Measurements from ENCODE around the gene ZNF512. TPM values are rescaled to one million over a fixed set of nuclear protein-coding genes. Genes with fewer than 3 reads are reported as not detected.

ZNF512 gene
- total and polyA plus RNA-seq, 9 of the 15 experiments (the other 6 are each of a cell fraction or from before 2014, with no cell fraction given) = 24.7 to 101 (median 65.9) TPM

DNA sequence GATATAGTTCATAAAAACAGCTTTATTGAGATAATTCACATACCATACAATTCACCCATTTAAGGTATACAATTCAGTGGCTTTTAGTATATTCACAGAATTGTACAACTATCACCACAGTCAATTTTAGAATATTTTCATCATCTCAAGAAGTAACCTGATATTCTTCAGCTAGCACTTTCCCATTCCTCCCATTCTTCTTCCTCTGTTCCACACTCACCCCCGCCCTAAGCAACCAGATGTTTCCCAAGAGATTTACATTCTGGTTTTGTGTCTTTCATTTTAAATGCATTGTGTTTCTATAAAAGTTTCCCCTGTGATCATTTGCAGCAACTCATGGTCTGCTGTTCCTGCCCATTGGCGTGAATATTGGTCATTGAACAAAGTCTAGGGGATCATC, 51.4 kb downstream of the ZNF512 start:
- Histone ChIP-seq H3K9me3 (replicated peaks; ENCODE audit: control insufficient read depth, insufficient read depth, low read depth, low read length) (no peaks in the 10 kb centered on the region), H3K79me2 (ENCODE audit: control insufficient read depth, insufficient read depth, low read length) (peaks cover 6% of the 10 kb centered on the region), H3K9ac (ENCODE audit: insufficient read depth in 1 of 2, low read depth in 2 of 2, low read length in 2 of 2) (no peak overlapping the region), H3K27ac (ENCODE audit: extremely low read depth, low read depth, low read length) (no peak overlapping the region), H2AFZ (ENCODE audit: low read depth, low read length) (no peak overlapping the region), H3K9me1 (ENCODE audit: control insufficient read depth, insufficient read depth, low read length) (no peaks in the 10 kb centered on the region), H3K4me1 (replicated peaks in 1 of 2; ENCODE audit: control insufficient read depth in 2 of 2, insufficient read depth in 2 of 2, low read length in 2 of 2) (peaks cover 0 to 2% of the 10 kb centered on the region in 2 experiments; a peak in 2 of 5 replicates), H3K4me2 (ENCODE audit: insufficient read depth, low read length) (no peak overlapping the region), H3K27me3 (ENCODE audit: control insufficient read depth in 2 of 2, insufficient read depth in 2 of 2, low read length in 2 of 2) (no peaks in the 10 kb centered on the region), H4K20me1 (replicated peaks; ENCODE audit: control insufficient read depth, insufficient read depth, low read length) (no peaks in the 10 kb centered on the region), H3K36me3 (ENCODE audit: control insufficient read depth, insufficient read depth, low read length) (peaks cover 77% of the 10 kb centered on the region), H3K4me3 (no peak overlapping the region)
- intact Hi-C loops (cut with micrococcal nuclease) (no loop called here), in situ Hi-C loops (cut with MboI) (no loop called here)
- 88% methylated on average over 2 of the region's 2 CpGs for WGBS (ENCODE audit: insufficient coverage, low coverage, missing lambda C conversion rate)
- ATAC-seq (no peak), DNase-seq (ENCODE audit: extremely low read depth in 1 of 4, low spot score in 3 of 4) (no peak), FAIRE-seq (no peak)
- TF ChIP-seq ZNF785 (CRISPR knock-in tag; IDR thresholded peaks at IDR 0.05) = no peak
- no peak for TF ChIP-seq ZNF586 (CRISPR knock-in tag; conservative IDR thresholded peaks at IDR 0.05)
- TF ChIP-seq FOXM1 (IDR thresholded peaks at IDR 0.05; ENCODE audit: low read depth) = no peak
- no peak for TF ChIP-seq FOXM1 (CRISPR knock-in tag; IDR thresholded peaks at IDR 0.05; ENCODE audit: low read depth)
- no peak for TF ChIP-seq HDAC1 (IDR thresholded peaks at IDR 0.05)
- TF ChIP-seq, protein P1, sequence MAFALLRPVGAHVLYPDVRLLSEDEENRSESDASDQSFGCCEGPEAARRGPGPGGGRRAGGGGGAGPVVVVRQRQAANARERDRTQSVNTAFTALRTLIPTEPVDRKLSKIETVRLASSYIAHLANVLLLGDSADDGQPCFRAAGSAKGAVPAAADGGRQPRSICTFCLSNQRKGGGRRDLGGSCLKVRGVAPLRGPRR (CRISPR knock-in tag; IDR thresholded peaks at IDR 0.05) = no peak
- no peak for TF ChIP-seq SRSF7 (optimal IDR thresholded peaks at IDR 0.05; ENCODE audit: low read depth, low read length)
- TF ChIP-seq, protein P2, sequence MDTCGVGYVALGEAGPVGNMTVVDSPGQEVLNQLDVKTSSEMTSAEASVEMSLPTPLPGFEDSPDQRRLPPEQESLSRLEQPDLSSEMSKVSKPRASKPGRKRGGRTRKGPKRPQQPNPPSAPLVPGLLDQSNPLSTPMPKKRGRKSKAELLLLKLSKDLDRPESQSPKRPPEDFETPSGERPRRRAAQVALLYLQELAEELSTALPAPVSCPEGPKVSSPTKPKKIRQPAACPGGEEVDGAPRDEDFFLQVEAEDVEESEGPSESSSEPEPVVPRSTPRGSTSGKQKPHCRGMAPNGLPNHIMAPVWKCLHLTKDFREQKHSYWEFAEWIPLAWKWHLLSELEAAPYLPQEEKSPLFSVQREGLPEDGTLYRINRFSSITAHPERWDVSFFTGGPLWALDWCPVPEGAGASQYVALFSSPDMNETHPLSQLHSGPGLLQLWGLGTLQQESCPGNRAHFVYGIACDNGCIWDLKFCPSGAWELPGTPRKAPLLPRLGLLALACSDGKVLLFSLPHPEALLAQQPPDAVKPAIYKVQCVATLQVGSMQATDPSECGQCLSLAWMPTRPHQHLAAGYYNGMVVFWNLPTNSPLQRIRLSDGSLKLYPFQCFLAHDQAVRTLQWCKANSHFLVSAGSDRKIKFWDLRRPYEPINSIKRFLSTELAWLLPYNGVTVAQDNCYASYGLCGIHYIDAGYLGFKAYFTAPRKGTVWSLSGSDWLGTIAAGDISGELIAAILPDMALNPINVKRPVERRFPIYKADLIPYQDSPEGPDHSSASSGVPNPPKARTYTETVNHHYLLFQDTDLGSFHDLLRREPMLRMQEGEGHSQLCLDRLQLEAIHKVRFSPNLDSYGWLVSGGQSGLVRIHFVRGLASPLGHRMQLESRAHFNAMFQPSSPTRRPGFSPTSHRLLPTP (IDR thresholded peaks at IDR 0.05; ENCODE audit: borderline replicate concordance, extremely low read depth, insufficient read length) = no peak
- TF ChIP-seq PCBP1 (IDR thresholded peaks at IDR 0.05; ENCODE audit: low read depth, low read length, poor library complexity, severe bottlenecking) = no peak
- no peak for TF ChIP-seq MAFG (tag; conservative IDR thresholded peaks at IDR 0.05)
- no peak for TF ChIP-seq CBFB (CRISPR knock-in tag; IDR thresholded peaks at IDR 0.05)
- no peak for TF ChIP-seq TBP (optimal IDR thresholded peaks at IDR 0.05; ENCODE audit: low read depth, low read length)
- ChIA-PET CTCF (ENCODE audit: low intra/inter-chr PET ratio) (no interaction called here), POLR2A (interaction anchor here (1.2 kb wide), 1 partner anchor 96 kb away, joined by 3 read pairs; no protein-coding TSS in a partner anchor)
- no TSS peak for BruUV-seq (replicated peaks)

All from K562 (cell line).